ENCODE results near the gene SDHD. TPM values are rescaled to one million over a fixed set of nuclear protein-coding genes. Genes with fewer than 3 reads are reported as not detected.

The SDHD gene
- total and polyA plus RNA-seq, 2 experiments from 2014 or later, result 52.1 to 184 TPM

GRCh38 chr11:112143597-112143996 lies 56.9 kb downstream of the SDHD start:
- TF ChIP-seq, protein P1, sequence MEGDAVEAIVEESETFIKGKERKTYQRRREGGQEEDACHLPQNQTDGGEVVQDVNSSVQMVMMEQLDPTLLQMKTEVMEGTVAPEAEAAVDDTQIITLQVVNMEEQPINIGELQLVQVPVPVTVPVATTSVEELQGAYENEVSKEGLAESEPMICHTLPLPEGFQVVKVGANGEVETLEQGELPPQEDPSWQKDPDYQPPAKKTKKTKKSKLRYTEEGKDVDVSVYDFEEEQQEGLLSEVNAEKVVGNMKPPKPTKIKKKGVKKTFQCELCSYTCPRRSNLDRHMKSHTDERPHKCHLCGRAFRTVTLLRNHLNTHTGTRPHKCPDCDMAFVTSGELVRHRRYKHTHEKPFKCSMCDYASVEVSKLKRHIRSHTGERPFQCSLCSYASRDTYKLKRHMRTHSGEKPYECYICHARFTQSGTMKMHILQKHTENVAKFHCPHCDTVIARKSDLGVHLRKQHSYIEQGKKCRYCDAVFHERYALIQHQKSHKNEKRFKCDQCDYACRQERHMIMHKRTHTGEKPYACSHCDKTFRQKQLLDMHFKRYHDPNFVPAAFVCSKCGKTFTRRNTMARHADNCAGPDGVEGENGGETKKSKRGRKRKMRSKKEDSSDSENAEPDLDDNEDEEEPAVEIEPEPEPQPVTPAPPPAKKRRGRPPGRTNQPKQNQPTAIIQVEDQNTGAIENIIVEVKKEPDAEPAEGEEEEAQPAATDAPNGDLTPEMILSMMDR (IDR thresholded peaks at IDR 0.05; ENCODE audit: low read depth, low read length), result no peak
- no peaks in the 10 kb centered on the region for H3K27me3 ChIP-seq
- H3K4me1 ChIP-seq (ENCODE audit: low read depth), result no peaks in the 10 kb centered on the region
- no peak overlapping the region for H3K27ac ChIP-seq
- H3K9me3 ChIP-seq (ENCODE audit: low read depth), result no peaks in the 10 kb centered on the region
- no peaks in the 10 kb centered on the region for H3K36me3 ChIP-seq
- H3K4me3 ChIP-seq, result no peak overlapping the region
- no peak for DNase-seq (ENCODE audit: low read depth in 1 of 2, low spot score in 1 of 2)

Other genes with a start within 250 kb of the SDHD start
- 35.3 and 49.9 TPM in 2 replicates for gene ALG9, start 215.3 kb upstream of the SDHD start, total RNA-seq
- 32.8 and 46.1 TPM in 2 replicates for gene ALG9, start 215.3 kb upstream of the SDHD start, polyA plus RNA-seq
- 2.9 and 3.3 TPM in 2 replicates for gene FDXACB1, start 207.7 kb upstream of the SDHD start, total RNA-seq
- gene FDXACB1, start 207.7 kb upstream of the SDHD start, polyA plus RNA-seq, result 4.9 and 5.5 TPM in 2 replicates
- gene CFAP68, start 207.3 kb upstream of the SDHD start, total RNA-seq, result 24.5 and 33.0 TPM in 2 replicates
- 49.6 and 50.2 TPM in 2 replicates for gene CFAP68, start 207.3 kb upstream of the SDHD start, polyA plus RNA-seq
- gene CRYAB, start 175.1 kb upstream of the SDHD start, total RNA-seq, result 15.3 and 48.6 TPM in 2 replicates
- gene CRYAB, start 175.1 kb upstream of the SDHD start, polyA plus RNA-seq, result 31.3 and 91.8 TPM in 2 replicates
- gene HSPB2, start 174.1 kb upstream of the SDHD start, total RNA-seq, result 0.36 and 0.74 TPM in 2 replicates
- 6.6 and 9.2 TPM in 2 replicates for gene HSPB2, start 174.1 kb upstream of the SDHD start, polyA plus RNA-seq
- gene C11orf52, start 168.0 kb upstream of the SDHD start, total RNA-seq, result 5.5 and 7.4 TPM in 2 replicates
- gene C11orf52, start 168.0 kb upstream of the SDHD start, polyA plus RNA-seq, result 7.6 and 8.5 TPM in 2 replicates
- gene DIXDC1, start 149.5 kb upstream of the SDHD start, total RNA-seq, result 40.7 and 42.6 TPM in 2 replicates
- 26.5 and 35.0 TPM in 2 replicates for gene DIXDC1, start 149.5 kb upstream of the SDHD start, polyA plus RNA-seq
- gene DLAT, start 61.5 kb upstream of the SDHD start, total RNA-seq, result 70.6 and 77.9 TPM in 2 replicates
- 94.7 and 110 TPM in 2 replicates for gene DLAT, start 61.5 kb upstream of the SDHD start, polyA plus RNA-seq
- gene PIH1D2, start 12.9 kb upstream of the SDHD start, total RNA-seq, result 1.3 and 2.4 TPM in 2 replicates
- 0.36 and 5.9 TPM in 2 replicates for gene PIH1D2, start 12.9 kb upstream of the SDHD start, polyA plus RNA-seq
- gene NKAPD1, start 12.6 kb upstream of the SDHD start, total RNA-seq, result 15.0 and 19.6 TPM in 2 replicates
- 12.8 and 16.2 TPM in 2 replicates for gene NKAPD1, start 12.6 kb upstream of the SDHD start, polyA plus RNA-seq
- 46.7 and 97.1 TPM in 2 replicates for gene TIMM8B, start 117 bp upstream of the SDHD start, total RNA-seq
- 149 and 204 TPM in 2 replicates for gene TIMM8B, start 117 bp upstream of the SDHD start, polyA plus RNA-seq
- gene IL18, start 77.2 kb downstream of the SDHD start, total RNA-seq, result 0.18 and 0.86 TPM in 2 replicates
- gene IL18, start 77.2 kb downstream of the SDHD start, polyA plus RNA-seq, result 0.94 TPM in 1 of 2 replicates, not detected in the other
- gene TEX12, start 80.5 kb downstream of the SDHD start, total RNA-seq, result not detected in 2 replicates
- gene TEX12, start 80.5 kb downstream of the SDHD start, polyA plus RNA-seq, result 0.28 TPM in 1 of 2 replicates, not detected in the other
- 24.1 and 44.2 TPM in 2 replicates for gene BCO2, start 88.6 kb downstream of the SDHD start, total RNA-seq
- gene BCO2, start 88.6 kb downstream of the SDHD start, polyA plus RNA-seq, result 69.4 and 81.1 TPM in 2 replicates
- gene PTS, start 139.6 kb downstream of the SDHD start, total RNA-seq, result 28.1 and 30.3 TPM in 2 replicates
- gene PTS, start 139.6 kb downstream of the SDHD start, polyA plus RNA-seq, result 53.0 and 66.7 TPM in 2 replicates
- not detected in 2 replicates for gene PLET1, start 174.0 kb downstream of the SDHD start, total RNA-seq
- gene PLET1, start 174.0 kb downstream of the SDHD start, polyA plus RNA-seq, result 0.14 TPM in 1 of 2 replicates, not detected in the other

Data from cardiac muscle cell (in vitro differentiated cells and primary cell).